IMR-90 (cell line): ENCODE data around the gene MED13. TPM values are rescaled to one million over a fixed set of nuclear protein-coding genes. Genes with fewer than 3 reads are reported as not detected.

Experiments
- ATAC-seq: fragments of 200-7000 bp; cut with Tn5 transposase; 2 replicates; pipeline ENCODE4 v1.9.1; 2020; ENCODE audit warnings: low read depth, mild to moderate bottlenecking, moderate library complexity
- BruUV-seq: library from RNA; stranded (reverse); fragments of 400-500 nt; replicated peaks from 2 replicates; lab custom pipeline; 2021; lab: Mats Ljungman, UMichigan
- CTCF ChIA-PET: fragments of 300-600 bp; formaldehyde crosslinking; extraction: SDS; loops from one replicate; lab custom pipeline; 2021; ENCODE audit warnings: antibody characterized with exemption; lab: Yijun Ruan, JAX
- POLR2A ChIA-PET: fragments of 300-600 bp; sonication (Branson Sonifier 250); formaldehyde crosslinking; loops from one replicate; lab custom pipeline; 2022; ENCODE audit warnings: antibody characterized with exemption; ENCODE audit not compliant: unreplicated experiment; lab: Charles Lee
- DNase-seq: peaks from one replicate; pipeline ENCODE4 v3.0.0; 2013
- H2AFZ ChIP-seq: replicated peaks from 2 replicates; pipeline ENCODE3; 2013; ENCODE audit warnings: low read length, mild to moderate bottlenecking; ENCODE audit not compliant: poor library complexity
- H2AK5ac ChIP-seq: 2 replicates; pipeline ENCODE4 v1.6.1; 2013; ENCODE audit warnings: low read depth, low read length, inconsistent platforms
- H2AK9ac ChIP-seq: replicated peaks from 2 replicates; pipeline ENCODE3; 2013; ENCODE audit warnings: mild to moderate bottlenecking, low read depth, low read length, moderate library complexity; ENCODE audit not compliant: poor library complexity
- H2BK120ac ChIP-seq: 2 replicates; pipeline ENCODE4 v1.6.1; 2013; ENCODE audit warnings: low read depth, low read length, inconsistent platforms
- H2BK15ac ChIP-seq: 3 replicates; pipeline ENCODE4 v1.6.1; 2013; ENCODE audit warnings: low read depth, low read length, inconsistent platforms
- H2BK20ac ChIP-seq: 2 replicates; pipeline ENCODE4 v1.6.1; 2013; ENCODE audit warnings: low read depth, mild to moderate bottlenecking, inconsistent platforms, low read length, moderate library complexity
- H2BK5ac ChIP-seq: 2 replicates; pipeline ENCODE4 v1.6.1; 2013; ENCODE audit warnings: mild to moderate bottlenecking, low read depth, low read length, inconsistent platforms; ENCODE audit not compliant: poor library complexity, severe bottlenecking
- H3K14ac ChIP-seq: replicated peaks from 2 replicates; pipeline ENCODE4 v1.6.1; 2013; ENCODE audit warnings: low read depth, low read length, inconsistent platforms
- H3K18ac ChIP-seq: 2 replicates; pipeline ENCODE4 v1.6.1; 2013; ENCODE audit warnings: low read depth, low read length, control low read depth
- H3K23ac ChIP-seq: 2 replicates; pipeline ENCODE4 v1.6.1; 2013; ENCODE audit warnings: low read depth, low read length, inconsistent platforms
- H3K27ac ChIP-seq: 2 replicates; pipeline ENCODE4 v1.5.1; 2013; ENCODE audit warnings: mild to moderate bottlenecking, control low read depth, low read length; ENCODE audit not compliant: insufficient read depth
- H3K27me3 ChIP-seq: 2 replicates; pipeline ENCODE4 v1.6.1; 2013; ENCODE audit warnings: low read length; ENCODE audit not compliant: control insufficient read depth, insufficient read depth
- H3K36me3 ChIP-seq: 2 replicates; pipeline ENCODE4 v1.6.1; 2013; ENCODE audit warnings: low read length, mixed read lengths; ENCODE audit not compliant: control insufficient read depth, insufficient read depth
- H3K4ac ChIP-seq: 2 replicates; pipeline ENCODE4 v1.6.1; 2013; ENCODE audit warnings: low read depth, low read length, inconsistent platforms
- H3K4me1 ChIP-seq: 2 replicates; pipeline ENCODE4 v1.6.1; 2013; ENCODE audit warnings: low read length, mixed read lengths; ENCODE audit not compliant: control insufficient read depth, insufficient read depth
- H3K4me2 ChIP-seq: 2 replicates; pipeline ENCODE4 v1.6.1; 2013; ENCODE audit warnings: low read depth, mild to moderate bottlenecking, control low read depth, low read length, moderate library complexity
- H3K4me3 ChIP-seq: 2 replicates; pipeline ENCODE4 v1.5.1; 2013; ENCODE audit warnings: low read depth, mild to moderate bottlenecking, control low read depth, low read length, moderate library complexity; ENCODE audit not compliant: insufficient read depth
- H3K56ac ChIP-seq: 2 replicates; pipeline ENCODE4 v1.6.1; 2013; ENCODE audit warnings: low read length, inconsistent platforms; ENCODE audit not compliant: insufficient read depth; ENCODE audit errors: extremely low read depth
- H3K79me1 ChIP-seq, 2 experiments: 2 replicates each; pipeline ENCODE4 v1.6.1; 2013; ENCODE audit warnings: low read length in 2 of 2, inconsistent platforms in 1 of 2, low read depth in 1 of 2
- H3K9ac ChIP-seq: 2 replicates; pipeline ENCODE4 v1.6.1; 2013; ENCODE audit warnings: low read depth, low read length, control low read depth
- H3K9me1 ChIP-seq: 2 replicates; pipeline ENCODE4 v1.6.1; 2013; ENCODE audit warnings: low read length, inconsistent platforms; ENCODE audit not compliant: insufficient read depth
- H3K9me3 ChIP-seq: 2 replicates; pipeline ENCODE4 v1.6.1; 2013; ENCODE audit warnings: low read length; ENCODE audit not compliant: control insufficient read depth, insufficient read depth
- H4K20me1 ChIP-seq: 2 replicates; pipeline ENCODE4 v1.6.1; 2013; ENCODE audit warnings: low read length, inconsistent platforms; ENCODE audit not compliant: insufficient read depth
- H4K5ac ChIP-seq: 2 replicates; pipeline ENCODE4 v1.6.1; 2013; ENCODE audit warnings: mild to moderate bottlenecking, low read depth, low read length, control low read depth
- H4K8ac ChIP-seq, 2 experiments: 2 replicates each; pipeline ENCODE4 v1.6.1; 2013; ENCODE audit warnings: low read depth in 2 of 2, low read length in 2 of 2, control low read depth in 1 of 2, inconsistent platforms in 1 of 2
- H4K91ac ChIP-seq: 2 replicates; pipeline ENCODE4 v1.6.1; 2013; ENCODE audit warnings: low read depth, low read length, inconsistent platforms; ENCODE audit not compliant: insufficient read depth
- BHLHE40 ChIP-seq: fragments of 150-350 bp; IDR thresholded peaks from 2 replicates; pipeline ENCODE4 v1.6.1; 2016; ENCODE audit warnings: mild to moderate bottlenecking, low read depth, low read length
- CEBPB ChIP-seq: IDR thresholded peaks from 2 replicates; pipeline ENCODE4 v1.6.1; 2012; ENCODE audit warnings: low read depth, low read length, improper control_type of control experiment
- CTCF ChIP-seq: conservative IDR thresholded peaks from 2 replicates; pipeline ENCODE4 v1.5.1; 2012; ENCODE audit warnings: mild to moderate bottlenecking, low read depth, low read length, improper control_type of control experiment
- MAFK ChIP-seq: IDR thresholded peaks from 2 replicates; pipeline ENCODE4 v1.6.1; 2012; ENCODE audit warnings: low read depth, low read length, improper control_type of control experiment
- MAZ ChIP-seq: IDR thresholded peaks from 2 replicates; pipeline ENCODE4 v1.6.1; 2012; ENCODE audit warnings: low read depth, mild to moderate bottlenecking, low read length, improper control_type of control experiment, moderate library complexity, borderline replicate concordance
- NFE2L2 ChIP-seq: fragments of 150-350 bp; IDR thresholded peaks from 2 replicates; pipeline ENCODE4 v1.6.1; 2016; ENCODE audit warnings: low read depth, mild to moderate bottlenecking, low read length
- POLR2A ChIP-seq: IDR thresholded peaks from 2 replicates; pipeline ENCODE4 v1.6.1; 2012; ENCODE audit warnings: mild to moderate bottlenecking, low read depth, low read length
- RAD21 ChIP-seq: IDR thresholded peaks from 2 replicates; pipeline ENCODE4 v1.6.1; 2012; ENCODE audit warnings: low read length, improper control_type of control experiment
- RCOR1 ChIP-seq: IDR thresholded peaks from 2 replicates; pipeline ENCODE4 v1.6.1; 2012; ENCODE audit warnings: mild to moderate bottlenecking, low read length, improper control_type of control experiment; ENCODE audit not compliant: insufficient replicate concordance
- RFX5 ChIP-seq: IDR thresholded peaks from 2 replicates; pipeline ENCODE4 v1.8.0; 2012; ENCODE audit warnings: low read depth, mild to moderate bottlenecking, low read length, moderate library complexity
- SMC3 ChIP-seq: fragments of 150-350 bp; IDR thresholded peaks from 2 replicates; pipeline ENCODE4 v1.6.1; 2016; ENCODE audit warnings: low read depth, mild to moderate bottlenecking, antibody characterized with exemption, low read length, moderate library complexity
- WGBS, 2 experiments: methylation state at CpG; one replicate each; pipeline versions ENCODE4 v1.1.5 to v1.1.7; 2013; ENCODE audit warnings: missing lambda C conversion rate in 2 of 2; ENCODE audit not compliant: insufficient read length in 1 of 2; ENCODE audit errors: extremely low coverage in 2 of 2; 5-methylcytosine and 5-hydroxymethylcytosine counted together
- dilution Hi-C: fragments of 300-500 bp; cut with HindIII; formaldehyde crosslinking; loops from one replicate; pipeline ENCODE4 v1.14.3; 2018; ENCODE audit warnings: low sequenced_read_pairs; ENCODE audit not compliant: unreplicated experiment
- in situ Hi-C: fragments of 300-500 bp; cut with MboI; formaldehyde crosslinking; loops from 3 replicates; pipeline ENCODE4 v1.14.3; 2019; ENCODE audit warnings: low sequenced_read_pairs, inconsistent platforms, mixed read lengths
- intact Hi-C: fragments of 100-400 bp; cut with micrococcal nuclease; formaldehyde crosslinking; loops from 2 replicates; pipeline ENCODE4 v1.10.0; 2022
- polyA plus RNA-seq, 3 experiments: library from polyadenylated mRNA; depleted of rRNA; stranded (reverse); fragments of >200 nt; gene quantifications; 2 replicates each; pipeline ENCODE4 v1.2.3, GENCODE V29; 2012; ENCODE audit warnings: low replicate concordance in 1 of 3
- total RNA-seq: library from RNA; depleted of rRNA; stranded (reverse); fragments of >200 nt; gene quantifications from 2 replicates; pipeline ENCODE4 v1.2.3, GENCODE V29; 2012
- TF ChIP-seq, protein P1 (sequence below): fragments of 150-350 bp; IDR thresholded peaks from 2 replicates; pipeline ENCODE4 v1.6.1; 2016; ENCODE audit warnings: low read depth, mild to moderate bottlenecking, low read length, moderate library complexity, borderline replicate concordance

Gene MED13
- total and polyA plus RNA-seq, 2 of the 4 experiments (the other 2 are of a cell fraction), result 9.7 to 67.2 TPM

DNA sequence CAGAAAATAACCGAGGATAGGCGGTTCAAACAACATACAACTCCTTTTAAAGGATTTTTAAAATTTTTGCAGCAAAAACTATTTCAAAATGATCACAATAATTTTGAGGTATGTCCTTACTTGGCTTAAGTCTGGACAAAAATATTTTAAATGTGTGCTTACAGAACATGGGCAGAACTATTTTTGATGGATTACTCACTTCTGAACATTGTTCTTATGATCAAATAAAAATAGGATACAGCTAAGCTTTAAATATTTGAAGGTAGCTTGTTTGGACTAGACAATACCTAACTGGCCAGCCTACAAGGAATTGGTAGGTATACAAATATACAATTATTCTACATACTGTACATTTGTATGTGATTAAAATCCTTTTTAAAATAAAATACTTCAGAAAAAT, 123.0 kb downstream of the MED13 start:
- Histone ChIP-seq H3K9ac (no peak overlapping the region), H3K23ac (no peak overlapping the region), H3K9me3 (no peaks in the 10 kb centered on the region), H3K27me3 (no peaks in the 10 kb centered on the region), H3K9me1 (no peaks in the 10 kb centered on the region; the same call in 1 of the 2 replicates), H4K91ac (no peak overlapping the region), H2BK120ac (no peak overlapping the region), H2AFZ (no peak overlapping the region), H2BK5ac (no peak overlapping the region), H3K4ac (no peak overlapping the region), H4K8ac (no peak overlapping the region), H3K4me1 (no peaks in the 10 kb centered on the region), H3K4me3 (no peak overlapping the region), H3K36me3 (peaks cover 11% of the 10 kb centered on the region), H3K14ac (no peak overlapping the region), H3K56ac (no peak overlapping the region), H4K5ac (no peak overlapping the region), H3K4me2 (no peak overlapping the region), H3K79me1 (peaks cover 3 to 4% of the 10 kb centered on the region in 2 experiments; a peak in 2 of 4 replicates), H4K20me1 (no peaks in the 10 kb centered on the region), H2BK15ac (no peak overlapping the region), H3K18ac (no peak overlapping the region), H2AK5ac (no peak overlapping the region), H3K27ac (no peak overlapping the region), H2AK9ac (no peak overlapping the region), H2BK20ac (no peak overlapping the region)
- ChIA-PET POLR2A (no interaction called here), CTCF (no interaction called here)
- no peak for DNase-seq
- no peak for ATAC-seq
- BruUV-seq, result no TSS peak
- dilution Hi-C loops (no loop called here), intact Hi-C loops (no loop called here), in situ Hi-C loops (no loop called here)
- no peak for TF ChIP-seq BHLHE40
- no peak for TF ChIP-seq MAFK
- no peak for TF ChIP-seq CEBPB
- TF ChIP-seq RCOR1, result no peak
- no peak for TF ChIP-seq SMC3
- no peak for TF ChIP-seq NFE2L2
- TF ChIP-seq CTCF, result no peak
- TF ChIP-seq POLR2A, result no peak
- TF ChIP-seq, protein P1, sequence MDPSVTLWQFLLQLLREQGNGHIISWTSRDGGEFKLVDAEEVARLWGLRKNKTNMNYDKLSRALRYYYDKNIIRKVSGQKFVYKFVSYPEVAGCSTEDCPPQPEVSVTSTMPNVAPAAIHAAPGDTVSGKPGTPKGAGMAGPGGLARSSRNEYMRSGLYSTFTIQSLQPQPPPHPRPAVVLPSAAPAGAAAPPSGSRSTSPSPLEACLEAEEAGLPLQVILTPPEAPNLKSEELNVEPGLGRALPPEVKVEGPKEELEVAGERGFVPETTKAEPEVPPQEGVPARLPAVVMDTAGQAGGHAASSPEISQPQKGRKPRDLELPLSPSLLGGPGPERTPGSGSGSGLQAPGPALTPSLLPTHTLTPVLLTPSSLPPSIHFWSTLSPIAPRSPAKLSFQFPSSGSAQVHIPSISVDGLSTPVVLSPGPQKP, result no peak
- TF ChIP-seq RAD21, result no peak
- TF ChIP-seq RFX5, result no peak
- no peak for TF ChIP-seq MAZ
- no CpG with 5 or more reads among the region's 2 CpGs for WGBS, 2 experiments
